ENCODE measurements around the gene CLDN5. TPM values are rescaled to one million over a fixed set of nuclear protein-coding genes. Genes with fewer than 3 reads are reported as not detected.

CLDN5 gene
- total RNA-seq, 4 donors from 2014 or later: 40.4 to 108 (median 89.6) TPM

DNA sequence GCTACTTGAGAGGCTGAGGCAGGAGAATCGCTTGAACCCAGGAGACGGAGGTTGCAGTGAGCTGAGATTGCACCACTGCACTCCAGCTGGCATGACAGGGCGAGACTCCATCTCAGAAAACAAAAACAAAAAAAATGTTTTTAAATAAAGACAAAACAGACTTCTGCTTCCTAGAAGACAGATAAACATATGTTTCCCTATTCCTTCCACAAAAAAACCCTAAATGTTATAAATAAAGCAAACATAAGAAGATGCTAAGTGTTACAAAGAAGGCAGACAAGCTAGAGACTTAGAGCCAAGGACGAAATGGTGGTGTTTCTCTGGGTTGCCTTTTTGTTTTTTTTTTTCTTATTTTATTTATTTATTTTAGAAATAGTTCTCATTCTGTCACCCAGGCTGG, 5.6 kb upstream of the CLDN5 start:
- Histone ChIP-seq H3K9me3 (no peaks in the 10 kb centered on the region), H3K27me3 (peaks cover under 1 to 5% (median 2%) of the 10 kb centered on the region in 3 donors), H3K36me3 (no peaks in the 10 kb centered on the region), H3K4me1 (no peaks in the 10 kb centered on the region), H3K27ac (no peak overlapping the region), H3K4me3 (no peak overlapping the region)
- no peak for TF ChIP-seq POLR2A (IDR thresholded peaks at IDR 0.05)
- TF ChIP-seq, protein P1, sequence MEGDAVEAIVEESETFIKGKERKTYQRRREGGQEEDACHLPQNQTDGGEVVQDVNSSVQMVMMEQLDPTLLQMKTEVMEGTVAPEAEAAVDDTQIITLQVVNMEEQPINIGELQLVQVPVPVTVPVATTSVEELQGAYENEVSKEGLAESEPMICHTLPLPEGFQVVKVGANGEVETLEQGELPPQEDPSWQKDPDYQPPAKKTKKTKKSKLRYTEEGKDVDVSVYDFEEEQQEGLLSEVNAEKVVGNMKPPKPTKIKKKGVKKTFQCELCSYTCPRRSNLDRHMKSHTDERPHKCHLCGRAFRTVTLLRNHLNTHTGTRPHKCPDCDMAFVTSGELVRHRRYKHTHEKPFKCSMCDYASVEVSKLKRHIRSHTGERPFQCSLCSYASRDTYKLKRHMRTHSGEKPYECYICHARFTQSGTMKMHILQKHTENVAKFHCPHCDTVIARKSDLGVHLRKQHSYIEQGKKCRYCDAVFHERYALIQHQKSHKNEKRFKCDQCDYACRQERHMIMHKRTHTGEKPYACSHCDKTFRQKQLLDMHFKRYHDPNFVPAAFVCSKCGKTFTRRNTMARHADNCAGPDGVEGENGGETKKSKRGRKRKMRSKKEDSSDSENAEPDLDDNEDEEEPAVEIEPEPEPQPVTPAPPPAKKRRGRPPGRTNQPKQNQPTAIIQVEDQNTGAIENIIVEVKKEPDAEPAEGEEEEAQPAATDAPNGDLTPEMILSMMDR (IDR thresholded peaks at IDR 0.05 in 4 of 5, conservative IDR thresholded peaks at IDR 0.05 in 1 of 5): no peak
- intact Hi-C loops (cut with DNase I; ENCODE audit: low total_unique reads) (no loop called here), in situ Hi-C loops (cut with MboI; ENCODE audit: low sequenced_read_pairs in 4 of 4) (no loop called here)
- DNase-seq (no peak), ATAC-seq (no peak)

- TF ChIP-seq POLR2A (IDR thresholded peaks at IDR 0.05): no peak
- TF ChIP-seq, protein P1 (IDR thresholded peaks at IDR 0.05 in 4 of 5, conservative IDR thresholded peaks at IDR 0.05 in 1 of 5): no peak
- no peaks in the 10 kb centered on the region for H3K9me3 ChIP-seq
- H3K4me3 ChIP-seq: no peak overlapping the region
- peak overlapping the region in 3 of 4 donors; percentile 40 to 85 (median 74) for H3K27ac ChIP-seq
- ATAC-seq (no peak), DNase-seq (no peak)
- H3K27me3 ChIP-seq: peaks cover 17 to 20% (median 18%) of the 10 kb centered on the region in 3 donors
- intact Hi-C loops (cut with DNase I; ENCODE audit: low total_unique reads) (no loop called here), in situ Hi-C loops (cut with MboI; ENCODE audit: low sequenced_read_pairs in 4 of 4) (no loop called here)
- H3K36me3 ChIP-seq: no peaks in the 10 kb centered on the region
- H3K4me1 ChIP-seq: peaks cover 0 to 8% of the 10 kb centered on the region in 2 donors
Measured at GRCh38 chr22:19527861-19528417, 3.7 kb upstream of the CLDN5 start.

DNA sequence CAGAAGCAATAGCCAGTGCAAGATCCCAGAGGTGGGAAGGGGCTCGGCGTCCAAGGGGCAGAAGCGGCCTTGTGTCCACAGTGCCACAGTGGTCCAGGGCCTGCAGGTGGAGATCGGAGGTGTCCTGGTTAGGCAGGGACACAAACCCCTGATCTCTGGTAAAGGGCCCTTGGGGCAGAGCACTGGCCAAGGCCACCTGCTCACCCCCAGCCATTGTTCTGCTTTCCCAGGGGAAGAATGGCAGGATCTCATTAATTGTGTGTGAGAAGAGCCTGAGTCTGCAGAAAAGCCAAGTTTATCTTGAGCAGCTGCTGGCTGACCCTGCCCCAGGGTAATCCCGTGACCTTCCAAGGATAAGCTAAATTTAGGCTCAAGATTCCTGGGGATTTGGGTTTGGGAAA, 3.1 kb upstream of the CLDN5 start:
- peak in 1 of 2 donors; percentile 20 for ATAC-seq

GRCh38 chr22:19526702-19527111, 2.5 kb upstream of the CLDN5 start:
- Histone ChIP-seq H3K4me1 (peaks cover 0 to 8% of the 10 kb centered on the region in 2 donors), H3K9me3 (no peaks in the 10 kb centered on the region), H3K36me3 (no peaks in the 10 kb centered on the region), H3K4me3 (no peak overlapping the region), H3K27me3 (peaks cover 21 to 26% (median 24%) of the 10 kb centered on the region in 3 donors), H3K27ac (peak overlapping the region in 3 of 4 donors; percentile 74 to 85 (median 82))
- TF ChIP-seq, protein P1 (IDR thresholded peaks at IDR 0.05 in 4 of 5, conservative IDR thresholded peaks at IDR 0.05 in 1 of 5): no peak
- TF ChIP-seq POLR2A (IDR thresholded peaks at IDR 0.05): no peak
- ATAC-seq: no peak
- in situ Hi-C loops (cut with MboI; ENCODE audit: low sequenced_read_pairs in 4 of 4): no loop called here
- no peak for DNase-seq
- intact Hi-C loops (cut with DNase I; ENCODE audit: low total_unique reads): no loop called here

More for the DNA sequence above, 3.1 kb upstream of the CLDN5 start:
- Histone ChIP-seq H3K27me3 (peaks cover 21 to 26% (median 24%) of the 10 kb centered on the region in 3 donors), H3K27ac (peak overlapping the region in 3 of 4 donors; percentile 74 to 85 (median 82)), H3K36me3 (no peaks in the 10 kb centered on the region), H3K4me1 (peaks cover 0 to 8% of the 10 kb centered on the region in 2 donors), H3K4me3 (no peak overlapping the region), H3K9me3 (no peaks in the 10 kb centered on the region)
- no peak for TF ChIP-seq POLR2A (IDR thresholded peaks at IDR 0.05)
- TF ChIP-seq, protein P1 (IDR thresholded peaks at IDR 0.05 in 4 of 5, conservative IDR thresholded peaks at IDR 0.05 in 1 of 5): no peak
- no peak for DNase-seq
- in situ Hi-C loops (cut with MboI; ENCODE audit: low sequenced_read_pairs in 4 of 4): no loop called here
- intact Hi-C loops (cut with DNase I; ENCODE audit: low total_unique reads): no loop called here
